Activated CD8-positive, alpha-beta memory T cell treated with anti-CD3 and anti-CD28 coated beads, Interleukin-2, amount 10 ng/mL, durations not matched to agents 7 days and 5 days (primary cell): ENCODE measurements around the gene PKD2L1. TPM values are rescaled to one million over a fixed set of nuclear protein-coding genes. Genes with fewer than 3 reads are reported as not detected.
"Not testable (repeated sequence)": the region's sequence is repeated elsewhere in the genome, so short reads cannot be mapped to it uniquely, and the experiment has no call there.

Experiments
- ATAC-seq: fragments of 150-1000 bp; cut with Tn5 transposase; one replicate; pipeline ENCODE4 v1.10.0; 2021; ENCODE audit warnings: moderate library complexity
- CTCF ChIA-PET: fragments of 350-600 bp; sonication (Branson Sonifier 250); formaldehyde crosslinking; loops from one replicate; lab custom pipeline; 2021; ENCODE audit warnings: antibody characterized with exemption; lab: Charles Lee
- DNase-seq: peaks from one replicate; pipeline ENCODE4 v3.0.0-alpha.2; 2020
- H3K27ac Mint-ChIP-seq: one replicate; pipeline ENCODE4 v1.8.0; 2021; ENCODE audit warnings: mild to moderate bottlenecking, mixed read lengths
- H3K27me3 Mint-ChIP-seq: one replicate; pipeline ENCODE4 v1.8.0; 2021; ENCODE audit warnings: mixed read lengths
- H3K36me3 Mint-ChIP-seq: one replicate; pipeline ENCODE4 v1.8.0; 2021; ENCODE audit warnings: mild to moderate bottlenecking, mixed read lengths
- H3K4me1 Mint-ChIP-seq: one replicate; pipeline ENCODE4 v1.8.0; 2021; ENCODE audit warnings: mixed read lengths
- H3K4me3 Mint-ChIP-seq: one replicate; pipeline ENCODE4 v1.8.0; 2021; ENCODE audit warnings: mild to moderate bottlenecking, moderate library complexity, mixed read lengths
- H3K9me3 Mint-ChIP-seq: one replicate; pipeline ENCODE4 v1.8.0; 2022; ENCODE audit warnings: low read depth, mixed read lengths
- total RNA-seq, 2 experiments: library from RNA; stranded (reverse); gene quantifications; one replicate each; pipeline ENCODE4 v1.2.3, GENCODE V29; 2021

PKD2L1 gene
- total RNA-seq, 2 experiments from 2014 or later, result not detected

GRCh38 chr10:100282907-100283306 is 47.1 kb downstream of the PKD2L1 start:
- no peaks in the 10 kb centered on the region for H3K27me3 Mint-ChIP-seq
- peaks cover 34% of the 10 kb centered on the region for H3K36me3 Mint-ChIP-seq
- no peak for DNase-seq
- H3K4me1 Mint-ChIP-seq, result peaks cover 31% of the 10 kb centered on the region
- no peak overlapping the region for H3K4me3 Mint-ChIP-seq
- CTCF ChIA-PET, result no interaction called here
- no peak for ATAC-seq
- H3K27ac Mint-ChIP-seq, result no peak overlapping the region
- no peaks in the 10 kb centered on the region for H3K9me3 Mint-ChIP-seq

GRCh38 chr10:100276971-100277370 is 53.1 kb downstream of the PKD2L1 start:
- CTCF ChIA-PET, H3K4me1 Mint-ChIP-seq, ATAC-seq, H3K9me3 Mint-ChIP-seq, H3K4me3 Mint-ChIP-seq, H3K27ac Mint-ChIP-seq, H3K27me3 Mint-ChIP-seq, DNase-seq: not testable (repeated sequence)
- H3K36me3 Mint-ChIP-seq, result peaks cover 44% of the 10 kb centered on the region

GRCh38 chr10:100267239-100268104 is 62.6 kb downstream of the PKD2L1 start, which contains the start of gene CWF19L1:
Gene CWF19L1 (minus strand): TSS chr10:100267638. CDS start chr10:100267593, 45 bp downstream.
- CTCF ChIA-PET, result no interaction called here
- no peaks in the 10 kb centered on the region for H3K27me3 Mint-ChIP-seq
- peak; percentile 93 for ATAC-seq

GRCh38 chr10:100265821-100266485 is 64.1 kb downstream of the PKD2L1 start:
- CTCF ChIA-PET, result no interaction called here
- Mint-ChIP-seq H3K4me3 (peak overlapping the region; percentile 59), H3K9me3 (no peaks in the 10 kb centered on the region), H3K27ac (peak overlapping the region; percentile 31), H3K27me3 (no peaks in the 10 kb centered on the region), H3K4me1 (peaks cover 28% of the 10 kb centered on the region), H3K36me3 (peaks cover 9% of the 10 kb centered on the region)
- DNase-seq (no peak), ATAC-seq (no peak)

More at GRCh38 chr10:100267239-100268104, 62.6 kb downstream of the PKD2L1 start, which contains the start of gene CWF19L1:
- DNase-seq, result peak; percentile 86
- Mint-ChIP-seq H3K9me3 (no peaks in the 10 kb centered on the region), H3K36me3 (peaks cover 7% of the 10 kb centered on the region), H3K4me3 (peak within 1 kb of the TSS; percentile 98), H3K4me1 (peaks cover 24% of the 10 kb centered on the region), H3K27ac (peak within 1 kb of the TSS; percentile 99)

- H3K27ac Mint-ChIP-seq, result no peak overlapping the region
- H3K4me1 Mint-ChIP-seq, result peaks cover 2% of the 10 kb centered on the region
- no peaks in the 10 kb centered on the region for H3K27me3 Mint-ChIP-seq
- H3K9me3 Mint-ChIP-seq, result no peaks in the 10 kb centered on the region
- DNase-seq, result no peak
- ATAC-seq, result no peak
- CTCF ChIA-PET, result interaction anchor here (1.5 kb wide), 1 partner anchor 32 kb away, joined by 4 read pairs; the partner anchor contains the start of gene BLOC1S2
- H3K36me3 Mint-ChIP-seq, result peaks cover 44% of the 10 kb centered on the region
- H3K4me3 Mint-ChIP-seq, result no peak overlapping the region
Measured at GRCh38 chr10:100254191-100254590, 75.8 kb downstream of the PKD2L1 start.

- Mint-ChIP-seq H3K4me3 (no peak overlapping the region), H3K27me3 (no peaks in the 10 kb centered on the region), H3K4me1 (no peaks in the 10 kb centered on the region), H3K36me3 (peaks cover 45% of the 10 kb centered on the region), H3K27ac (no peak overlapping the region), H3K9me3 (no peaks in the 10 kb centered on the region)
- ATAC-seq, result no peak
- DNase-seq, result no peak
- CTCF ChIA-PET, result interaction anchor here (1.2 kb wide), 1 partner anchor 14 kb away, joined by 3 read pairs; no protein-coding TSS in a partner anchor
Measured at GRCh38 chr10:100253041-100253440, 77.0 kb downstream of the PKD2L1 start.

- Mint-ChIP-seq H3K9me3 (no peaks in the 10 kb centered on the region), H3K4me1 (no peaks in the 10 kb centered on the region), H3K27ac (no peak overlapping the region), H3K27me3 (no peaks in the 10 kb centered on the region), H3K4me3 (no peak overlapping the region), H3K36me3 (peaks cover 37% of the 10 kb centered on the region)
- no peak for DNase-seq
- no peak for ATAC-seq
- CTCF ChIA-PET, result interaction anchor here (1.2 kb wide), 1 partner anchor 9 kb away, joined by 5 read pairs; no protein-coding TSS in a partner anchor
Measured at GRCh38 chr10:100248820-100249219, 81.2 kb downstream of the PKD2L1 start.

- H3K27ac Mint-ChIP-seq, result no peak overlapping the region
- CTCF ChIA-PET, result interaction anchor here (1.6 kb wide), 1 partner anchor 10 kb away, joined by 3 read pairs; no protein-coding TSS in a partner anchor
Measured at GRCh38 chr10:100245484-100246220, 84.4 kb downstream of the PKD2L1 start.

GRCh38 chr10:100239851-100240250 is 90.2 kb downstream of the PKD2L1 start:
- ATAC-seq (no peak), DNase-seq (no peak)
- Mint-ChIP-seq H3K27me3 (no peaks in the 10 kb centered on the region), H3K4me1 (peaks cover 17% of the 10 kb centered on the region), H3K27ac (no peak overlapping the region), H3K4me3 (no peak overlapping the region), H3K36me3 (peaks cover 48% of the 10 kb centered on the region), H3K9me3 (no peaks in the 10 kb centered on the region)
- CTCF ChIA-PET, result interaction anchor here (1.2 to 1.7 kb wide), 3 partner anchors 13 to 110 kb away, joined by 3 to 5 read pairs (median 4); no protein-coding TSS in a partner anchor

More at GRCh38 chr10:100245484-100246220, 84.4 kb downstream of the PKD2L1 start:
- DNase-seq, result no peak
- H3K9me3 Mint-ChIP-seq, result no peaks in the 10 kb centered on the region
- H3K4me3 Mint-ChIP-seq, result no peak overlapping the region
- no peak for ATAC-seq
- H3K36me3 Mint-ChIP-seq, result peaks cover 46% of the 10 kb centered on the region
- H3K4me1 Mint-ChIP-seq, result peaks cover under 1% of the 10 kb centered on the region
- H3K27me3 Mint-ChIP-seq, result no peaks in the 10 kb centered on the region

- no peak for DNase-seq
- CTCF ChIA-PET, result no interaction called here
Measured at GRCh38 chr10:100238429-100238828, 91.6 kb downstream of the PKD2L1 start.

More at GRCh38 chr10:100238429-100238828, 91.6 kb downstream of the PKD2L1 start:
- Mint-ChIP-seq H3K27me3 (no peaks in the 10 kb centered on the region), H3K36me3 (peaks cover 53% of the 10 kb centered on the region), H3K27ac (no peak overlapping the region), H3K4me1 (peaks cover 17% of the 10 kb centered on the region), H3K9me3 (no peaks in the 10 kb centered on the region), H3K4me3 (no peak overlapping the region)
- ATAC-seq, result no peak
